Daoy (cell line): ENCODE results near the gene ALDH16A1. TPM values are rescaled to one million over a fixed set of nuclear protein-coding genes. Genes with fewer than 3 reads are reported as not detected.
A peak's percentile ranks its signal among the peaks of the same experiment; 100 is the strongest.
"Not testable (repeated sequence)": the region's sequence is repeated elsewhere in the genome, so short reads cannot be mapped to it uniquely, and the experiment has no call there.

ENCODE experiments used
- DNase-seq: peaks from one replicate; pipeline ENCODE4 v3.0.0-alpha.2; 2015; ENCODE audit warnings: low read depth
- total RNA-seq: library from RNA; depleted of rRNA; stranded (reverse); fragments of >200 nt; shearing (Covaris generic); gene quantifications from 2 replicates; pipeline ENCODE4 v1.2.3, GENCODE V29; 2014

ALDH16A1 gene
- total RNA-seq, 1 experiment from 2014 or later = 50.5 TPM

DNA sequence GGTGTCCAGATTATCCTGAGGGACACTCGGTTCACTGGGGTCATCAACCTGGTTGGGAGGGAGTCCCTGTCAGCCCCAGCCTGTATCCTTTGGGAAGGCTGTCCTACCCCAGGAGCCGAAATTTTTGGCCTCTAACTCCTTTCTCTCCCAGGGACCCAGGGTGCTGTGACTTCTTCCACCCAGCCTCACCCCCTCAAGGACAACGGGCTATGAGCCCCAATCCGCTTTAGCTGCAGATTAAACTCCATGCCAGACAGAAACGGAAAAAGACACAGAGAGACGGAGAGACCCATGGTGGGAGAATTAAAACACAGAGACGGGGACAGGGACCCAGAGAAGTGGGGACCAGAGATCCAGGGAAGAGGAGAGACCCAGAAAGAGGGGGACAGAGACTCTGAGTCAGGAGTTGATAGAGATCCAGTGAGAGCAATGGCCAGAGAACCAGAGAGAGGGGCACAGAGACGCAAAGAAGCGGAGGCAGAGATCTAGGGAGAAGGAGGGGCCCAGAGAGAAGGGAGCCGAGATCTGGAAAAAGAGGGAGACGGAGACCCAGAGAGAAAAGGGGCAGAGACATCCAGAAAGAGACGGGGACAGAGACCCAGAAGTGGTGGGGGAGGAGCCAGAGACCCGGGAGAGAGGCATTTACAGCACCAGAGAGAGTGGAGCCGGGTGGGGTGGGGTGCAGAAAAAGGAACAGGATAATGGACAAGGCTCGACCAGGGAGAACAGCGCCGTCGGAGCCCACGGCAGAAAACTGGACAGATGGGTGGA is 12.4 kb upstream of the ALDH16A1 start:
- no peak for DNase-seq

GRCh38 chr19:49441210-49441959 is 11.6 kb upstream of the ALDH16A1 start, which contains the start of gene SLC17A7:
Gene SLC17A7 (minus strand): TSS chr19:49441527. CDS start chr19:49441379, 148 bp downstream.
- peak; percentile 71 for DNase-seq

GRCh38 chr19:49441960-49442350 is 11.1 kb upstream of the ALDH16A1 start:
- no peak for DNase-seq

DNA sequence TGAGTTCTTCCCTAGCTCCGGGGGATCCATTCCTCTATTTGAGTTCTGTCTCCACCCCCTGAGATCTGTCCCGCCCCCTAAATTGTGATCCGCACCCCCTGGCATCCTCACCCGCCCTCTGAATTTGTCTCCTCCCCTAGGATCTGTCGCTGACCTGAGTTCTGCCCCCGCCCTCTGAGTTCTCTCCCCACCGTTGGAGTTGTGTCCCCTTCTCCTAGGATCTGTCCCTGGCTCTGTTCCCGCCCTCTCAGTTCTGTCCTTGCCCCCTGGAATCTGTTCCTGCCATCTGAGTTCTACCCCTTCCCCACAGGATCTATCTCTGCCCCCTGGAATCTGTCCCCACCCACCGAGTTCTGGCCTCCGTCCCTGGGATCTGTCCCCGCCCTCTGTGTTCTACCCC is 10.7 kb upstream of the ALDH16A1 start:
- peak; percentile 65 for DNase-seq

- DNase-seq = peak; percentile 93
Measured at GRCh38 chr19:49442771-49443365, 10.2 kb upstream of the ALDH16A1 start.

DNA sequence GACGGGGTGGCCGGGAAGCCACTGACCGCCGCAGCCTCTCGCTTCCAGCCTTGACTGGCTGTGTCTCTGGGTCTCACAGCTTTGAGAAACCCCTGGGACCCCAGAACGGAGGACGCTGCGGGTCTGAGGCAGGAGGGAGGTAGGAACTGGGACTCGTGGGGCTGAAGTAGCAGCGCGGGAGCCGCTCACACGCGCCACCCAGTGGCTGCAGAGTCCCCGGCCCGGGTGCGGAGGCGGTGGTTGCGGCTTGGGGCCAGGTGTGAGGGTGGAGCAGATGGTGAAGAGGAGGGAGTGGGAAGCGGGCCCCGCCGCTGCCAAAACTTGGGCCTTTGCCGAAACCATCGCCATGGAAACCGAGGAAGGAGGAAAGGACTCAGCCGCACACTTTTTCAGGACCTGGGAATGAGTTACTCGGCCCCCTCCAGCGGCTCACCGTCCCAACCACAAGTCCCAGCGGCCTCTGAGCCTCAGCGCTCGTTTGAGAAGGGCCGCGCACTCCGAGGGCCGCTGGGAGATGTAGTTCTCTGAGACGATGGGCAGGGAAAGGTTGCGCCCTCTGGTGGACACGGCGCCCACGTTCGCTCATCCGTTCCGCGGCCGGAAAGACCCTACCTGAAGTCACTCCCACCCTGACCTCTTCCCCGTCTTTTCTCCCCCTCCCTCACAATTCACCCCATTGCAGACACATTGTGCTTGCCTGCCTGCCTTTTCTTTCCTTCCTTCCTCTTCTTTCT is 9.5 kb upstream of the ALDH16A1 start:
- peak; percentile 97 for DNase-seq

DNA sequence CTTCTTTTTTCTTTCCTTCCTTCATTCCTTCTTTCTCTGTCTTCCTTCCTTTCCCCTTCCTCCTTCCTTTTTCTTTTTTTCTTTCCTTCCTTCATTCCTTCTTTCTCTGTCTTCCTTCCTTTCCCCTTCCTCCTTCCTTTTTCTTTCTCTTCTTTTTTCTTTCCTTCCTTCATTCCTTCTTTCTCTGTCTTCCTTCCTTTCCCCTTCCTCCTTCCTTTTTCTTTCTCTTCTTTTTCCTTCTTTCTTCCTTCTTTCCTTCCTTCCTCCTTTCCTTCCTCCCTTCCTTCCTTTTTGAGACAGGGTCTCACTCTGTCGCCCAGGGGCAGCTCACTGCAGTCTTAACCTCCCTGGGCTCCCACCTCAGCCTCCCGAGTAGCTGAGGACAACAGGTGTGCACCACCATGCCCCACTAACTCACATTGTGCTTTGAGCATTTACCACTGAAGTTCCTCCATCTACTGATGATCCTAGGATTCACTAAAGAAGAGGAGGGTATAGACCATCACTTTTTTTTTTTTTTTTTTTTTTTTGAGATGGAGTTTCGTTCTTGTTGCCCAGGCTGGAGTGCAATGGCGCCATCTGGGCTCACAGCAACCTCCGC is 8.8 kb upstream of the ALDH16A1 start:
- DNase-seq = not testable (repeated sequence)

DNA sequence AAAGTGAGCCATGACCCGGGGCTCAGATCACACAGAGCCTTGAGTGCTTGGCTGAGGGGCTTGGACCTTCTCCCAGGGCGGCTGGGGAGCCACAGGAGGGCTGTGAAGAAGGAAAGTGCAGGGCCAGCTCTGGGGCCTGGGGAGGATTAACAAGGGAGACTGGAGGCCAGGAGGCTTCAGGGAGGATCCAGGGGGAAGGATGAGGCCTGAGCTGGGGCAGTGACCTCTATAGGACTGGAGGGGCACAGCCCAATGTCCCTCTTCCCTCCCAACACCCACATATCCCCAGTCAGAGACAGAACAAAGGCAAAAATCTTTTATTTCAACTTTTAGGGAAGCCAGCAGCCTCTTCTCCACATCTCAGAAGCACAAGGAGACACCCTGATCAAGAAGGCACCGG is 7.0 kb upstream of the ALDH16A1 start:
- no peak for DNase-seq

DNA sequence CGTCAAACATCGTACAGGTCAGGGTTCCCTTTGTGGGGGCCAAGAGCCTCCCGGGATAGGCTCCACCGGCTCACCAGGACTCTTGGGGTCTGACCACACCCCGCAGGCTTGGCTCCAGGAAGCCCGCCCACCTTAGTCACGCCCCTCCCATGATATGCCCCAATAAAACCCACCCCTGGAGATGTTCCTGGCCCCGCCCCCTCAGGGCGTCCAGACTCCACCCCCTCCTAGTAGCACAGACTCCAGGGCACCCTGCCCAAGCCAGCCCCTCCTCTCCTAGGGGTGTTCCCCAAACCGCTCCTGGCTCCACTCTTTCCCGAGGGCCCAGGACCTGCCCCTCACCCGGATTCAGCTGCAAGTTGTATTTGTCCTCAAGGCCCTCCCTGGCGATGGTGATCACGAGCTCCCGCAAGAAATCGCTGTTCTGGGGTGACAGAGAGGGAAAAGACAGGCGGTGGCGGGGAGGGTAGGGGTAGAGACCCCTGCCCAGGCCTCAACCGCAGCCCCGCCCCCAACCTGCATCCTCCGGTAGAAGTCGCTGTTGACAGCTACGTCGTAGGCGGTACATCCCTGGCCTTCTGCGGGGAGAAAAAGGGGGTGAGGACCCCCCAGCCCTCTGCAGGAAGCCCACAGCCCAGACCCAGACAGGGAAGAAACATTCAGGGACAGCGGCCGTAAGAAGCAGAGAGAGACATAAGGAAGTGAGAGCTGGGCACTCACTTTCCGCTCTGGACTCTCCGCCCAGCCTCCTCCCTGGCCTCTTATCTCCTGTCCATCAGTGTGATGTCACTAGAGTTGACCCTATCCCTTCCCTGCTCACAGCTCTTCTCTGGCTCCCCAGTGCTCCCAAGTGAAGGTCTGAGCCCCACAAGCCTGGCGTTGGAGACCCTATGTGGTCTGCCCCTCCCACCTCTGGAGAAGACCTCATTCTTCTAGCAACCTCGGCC is 5.3 kb upstream of the ALDH16A1 start:
- peak; percentile 65 for DNase-seq

DNA sequence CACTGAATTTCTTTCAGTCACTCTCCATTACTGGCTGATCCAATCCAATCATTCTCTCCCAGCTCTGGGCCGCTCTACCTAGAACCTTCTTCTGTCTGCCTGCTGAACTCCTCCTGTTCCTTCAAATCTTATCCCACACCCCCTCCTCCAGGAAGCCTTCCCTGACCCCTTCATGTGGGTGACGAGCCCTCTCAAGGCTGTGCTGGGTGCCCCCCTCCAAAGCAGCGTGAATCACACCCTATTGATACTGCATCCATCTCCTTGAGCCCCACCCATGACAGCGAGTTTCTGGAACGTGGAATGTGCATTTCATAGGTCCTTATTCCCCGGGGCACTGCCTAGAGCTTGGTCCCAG is 4.6 kb upstream of the ALDH16A1 start:
- no peak for DNase-seq

DNA sequence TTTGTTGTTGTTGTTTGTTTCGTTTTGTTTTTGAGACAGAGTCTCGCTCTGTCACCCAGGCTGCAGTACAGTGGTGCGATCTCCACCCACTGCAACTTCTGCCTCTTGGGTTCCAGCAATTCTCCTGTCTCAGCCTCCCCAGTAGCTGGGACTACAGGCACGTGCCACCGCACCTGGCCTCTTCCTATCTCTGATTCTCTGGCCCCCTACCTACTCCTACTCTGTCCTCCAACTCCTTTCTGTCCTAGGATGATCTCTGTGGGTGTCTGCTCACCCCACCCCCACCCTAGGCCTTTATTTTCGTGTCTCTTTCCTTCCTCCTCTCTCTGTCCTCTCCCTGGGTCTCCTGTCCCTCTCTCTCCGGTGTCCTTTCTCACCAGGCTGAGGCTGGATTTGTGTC is 2.6 kb upstream of the ALDH16A1 start:
- DNase-seq = no peak

DNA sequence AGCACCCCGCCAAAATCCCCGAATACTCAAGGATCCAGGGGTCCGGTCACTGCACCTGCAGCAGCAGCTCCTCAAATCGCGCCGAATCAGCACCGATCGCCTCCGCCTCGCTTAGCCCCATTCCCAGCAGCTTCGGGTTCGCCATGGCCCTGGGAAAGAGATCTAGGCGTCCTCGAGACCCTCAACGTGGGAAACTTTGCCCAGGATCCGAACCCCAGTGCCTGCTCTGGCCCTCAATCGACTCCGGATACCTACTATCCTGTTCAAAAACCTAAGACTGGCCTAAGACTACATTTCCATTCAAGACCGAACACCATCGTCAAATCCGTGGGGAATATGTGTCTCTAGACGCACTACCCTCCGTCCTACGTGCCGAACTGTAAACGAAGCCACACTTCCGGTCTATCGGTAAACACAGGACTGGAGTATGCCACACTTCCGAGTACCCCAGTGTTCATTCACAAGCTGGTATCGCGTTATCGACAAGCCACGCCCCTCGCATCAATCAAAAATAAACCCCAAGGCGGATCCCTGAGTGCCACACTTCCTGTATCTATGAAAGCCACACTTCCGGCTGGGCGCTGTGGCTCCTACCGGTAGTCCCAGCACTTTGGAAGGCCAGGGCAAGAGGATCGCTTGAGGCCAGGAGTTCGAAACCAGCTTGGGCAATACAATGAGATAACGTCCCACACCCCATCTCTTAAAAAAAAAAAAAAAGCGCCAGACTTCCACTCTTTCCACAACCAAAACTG is 1.4 kb upstream of the ALDH16A1 start, which contains the start of gene PIH1D1:
PIH1D1 (minus strand) TSS at position 385 of the 752 bp plus-strand sequence; CDS start at position 145, 240 bp downstream.
- peak; percentile 99 for DNase-seq

- no peak for DNase-seq
Measured at GRCh38 chr19:49453757-49454240, 774 bp downstream of the ALDH16A1 start.

DNA sequence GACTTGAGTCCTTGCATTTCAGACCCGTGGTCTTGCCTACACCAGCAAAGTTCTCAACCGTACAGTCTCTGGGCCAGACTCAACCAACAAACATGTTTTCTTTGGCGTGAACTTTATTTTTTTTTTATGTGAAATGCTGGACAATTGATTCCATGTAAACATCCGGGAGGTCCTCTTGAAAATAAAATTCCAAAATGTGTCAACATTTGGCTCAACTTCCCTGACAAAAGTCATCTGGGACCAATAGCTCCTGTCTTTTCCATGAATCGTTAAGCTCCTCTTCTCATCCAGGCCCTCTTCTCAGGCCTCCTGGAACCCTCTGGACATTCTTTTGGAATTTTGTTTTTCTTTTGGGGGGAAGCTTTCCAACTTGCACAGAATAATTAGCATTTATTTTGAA is 2.7 kb downstream of the ALDH16A1 start:
- DNase-seq = no peak

GRCh38 chr19:49456326-49456725 is 3.3 kb downstream of the ALDH16A1 start:
- DNase-seq = no peak

DNA sequence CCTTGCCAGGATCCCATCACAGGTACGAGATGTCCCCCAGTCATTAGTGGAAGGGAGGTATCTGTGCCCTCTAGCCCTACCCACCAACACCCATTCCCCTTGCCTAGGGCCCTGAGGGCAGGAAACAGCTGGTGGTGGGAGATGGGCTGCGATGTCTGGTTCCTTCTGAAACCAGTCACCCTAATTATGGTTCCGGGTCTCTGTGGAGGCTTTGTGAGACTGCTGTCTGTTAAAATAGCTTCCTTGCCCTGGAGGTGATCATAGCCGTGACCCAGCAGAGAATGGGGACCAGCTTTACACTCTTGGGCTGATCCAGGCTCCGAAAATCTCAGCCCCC is 5.5 kb downstream of the ALDH16A1 start:
- DNase-seq = no peak

DNA sequence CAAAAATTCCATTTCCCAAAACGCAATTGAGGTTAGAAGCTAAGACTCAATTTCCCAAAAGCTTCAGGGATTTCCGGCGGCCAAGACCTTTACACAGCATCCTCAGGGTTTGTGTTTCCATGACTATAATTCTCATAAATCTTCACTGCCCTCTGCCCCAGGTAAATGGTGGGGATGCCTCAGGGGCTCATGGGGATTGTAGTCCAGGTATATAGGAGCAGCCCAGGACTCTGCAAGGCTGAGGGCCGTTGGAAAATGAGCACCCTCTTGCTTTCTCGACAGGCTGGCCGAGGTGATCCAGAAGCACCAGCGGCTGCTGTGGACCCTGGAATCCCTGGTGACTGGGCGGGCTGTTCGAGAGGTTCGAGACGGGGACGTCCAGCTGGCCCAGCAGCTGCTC is 6.4 kb downstream of the ALDH16A1 start:
- DNase-seq = no peak

- DNase-seq = not testable (repeated sequence)
Measured at GRCh38 chr19:49461130-49461529, 8.1 kb downstream of the ALDH16A1 start.

- no peak for DNase-seq
Measured at GRCh38 chr19:49461656-49462055, 8.6 kb downstream of the ALDH16A1 start.

DNA sequence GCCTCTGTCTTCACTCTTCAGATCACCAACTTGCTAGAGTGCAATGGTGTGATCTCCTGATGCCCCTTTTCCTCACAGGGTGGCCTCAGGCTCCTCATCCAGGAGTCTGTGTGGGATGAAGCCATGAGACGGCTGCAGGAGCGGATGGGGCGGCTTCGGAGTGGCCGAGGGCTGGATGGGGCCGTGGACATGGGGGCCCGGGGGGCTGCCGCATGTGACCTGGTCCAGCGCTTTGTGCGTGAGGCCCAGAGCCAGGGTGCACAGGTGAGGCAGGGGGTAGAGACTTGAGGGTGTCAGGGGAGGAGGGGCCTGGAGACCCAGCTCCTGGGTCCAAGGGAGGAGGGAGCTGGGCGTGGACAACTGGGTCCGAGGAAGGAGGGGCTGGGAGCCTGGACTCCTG is 9.5 kb downstream of the ALDH16A1 start:
- no peak for DNase-seq
